Measurements from ENCODE around the gene PDZD2.

The PDZD2 gene

DNA sequence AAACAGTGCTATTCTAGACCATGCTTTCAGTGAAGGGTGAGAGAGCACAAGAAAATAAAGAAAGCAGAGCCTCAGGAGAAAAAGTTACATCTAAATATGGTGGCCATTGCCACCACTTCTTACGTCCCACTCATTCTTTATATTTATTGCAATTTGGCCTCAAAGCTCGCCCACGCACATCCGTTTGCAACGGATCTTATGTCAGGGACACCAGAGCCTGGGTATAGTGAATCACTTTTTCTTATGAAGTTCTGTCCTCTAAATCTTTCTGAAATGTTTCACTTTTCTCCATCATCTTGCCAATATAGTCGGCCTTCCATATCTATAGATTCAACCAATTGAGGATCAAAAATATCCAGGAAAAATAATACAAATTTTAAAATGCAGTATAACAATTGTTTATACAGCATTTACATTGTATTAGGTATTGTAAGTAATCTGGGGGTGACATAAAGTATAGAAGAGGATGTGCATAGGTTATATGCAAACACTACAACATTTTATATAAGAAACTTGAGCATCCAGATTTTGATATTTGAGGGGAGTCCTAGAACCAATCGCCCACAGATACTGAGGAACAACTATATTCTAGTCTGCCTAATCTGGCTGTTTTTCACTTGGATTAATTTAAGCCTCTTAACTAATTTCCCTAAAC lies 500.0 kb downstream of the PDZD2 start:
- no peak overlapping the region for H2AFZ ChIP-seq (ENCODE audit: low read depth, low read length)
- TF ChIP-seq CTCF (IDR thresholded peaks at IDR 0.05; ENCODE audit: borderline replicate concordance, extremely low read depth, low read length, poor library complexity, severe bottlenecking), result no peak
- no peak overlapping the region for H3K9ac ChIP-seq (ENCODE audit: low read depth, low read length)
- H3K4me1 ChIP-seq (ENCODE audit: insufficient read depth, low read length), result no peaks in the 10 kb centered on the region
- H3K27ac ChIP-seq (ENCODE audit: low read length), result no peak overlapping the region
- H3K9me3 ChIP-seq (ENCODE audit: insufficient read depth, low read length, severe bottlenecking), result no peaks in the 10 kb centered on the region
- H3K27me3 ChIP-seq (ENCODE audit: insufficient read depth, low read length, poor library complexity), result no peaks in the 10 kb centered on the region
- H3K36me3 ChIP-seq (ENCODE audit: insufficient read depth, low read length), result peaks cover 29% of the 10 kb centered on the region; the same call in 1 of the 2 replicates
- H3K4me2 ChIP-seq (ENCODE audit: insufficient read depth, low read length), result no peak overlapping the region
- H3K4me3 ChIP-seq (ENCODE audit: low read depth in 1 of 2, low read length in 2 of 2), result no peak overlapping the region
- peaks cover under 1% of the 10 kb centered on the region for H4K20me1 ChIP-seq (ENCODE audit: insufficient read depth, low read length)
- H3K79me2 ChIP-seq (ENCODE audit: insufficient read depth, low read length), result peaks cover 41% of the 10 kb centered on the region
- no peak for ATAC-seq (ENCODE audit: insufficient read depth, low read depth)
- no peak for DNase-seq

- no peak for TF ChIP-seq EZH2 (IDR thresholded peaks at IDR 0.05; ENCODE audit: borderline replicate concordance, low read depth, low read length, severe bottlenecking)
- no peak for TF ChIP-seq CTCF (IDR thresholded peaks at IDR 0.05; ENCODE audit: borderline replicate concordance, extremely low read depth, low read length, poor library complexity, severe bottlenecking)
- Histone ChIP-seq H3K9ac (ENCODE audit: low read depth, low read length) (no peak overlapping the region), H3K27ac (ENCODE audit: low read length) (no peak overlapping the region), H3K4me3 (ENCODE audit: low read depth in 1 of 2, low read length in 2 of 2) (no peak overlapping the region), H3K9me3 (ENCODE audit: insufficient read depth, low read length, severe bottlenecking) (no peaks in the 10 kb centered on the region), H3K36me3 (ENCODE audit: insufficient read depth, low read length) (peaks cover 25% of the 10 kb centered on the region), H4K20me1 (ENCODE audit: insufficient read depth, low read length) (peaks cover 25% of the 10 kb centered on the region; the same call in 1 of the 2 replicates), H3K4me1 (ENCODE audit: insufficient read depth, low read length) (no peaks in the 10 kb centered on the region), H2AFZ (ENCODE audit: low read depth, low read length) (no peak overlapping the region), H3K27me3 (ENCODE audit: insufficient read depth, low read length, poor library complexity) (no peaks in the 10 kb centered on the region), H3K4me2 (ENCODE audit: insufficient read depth, low read length) (no peak overlapping the region), H3K79me2 (ENCODE audit: insufficient read depth, low read length) (peaks cover 77% of the 10 kb centered on the region)
- ATAC-seq (ENCODE audit: insufficient read depth, low read depth) (no peak), DNase-seq (no peak)
Measured at GRCh38 chr5:32143617-32144377, 504.9 kb downstream of the PDZD2 start.

DNA sequence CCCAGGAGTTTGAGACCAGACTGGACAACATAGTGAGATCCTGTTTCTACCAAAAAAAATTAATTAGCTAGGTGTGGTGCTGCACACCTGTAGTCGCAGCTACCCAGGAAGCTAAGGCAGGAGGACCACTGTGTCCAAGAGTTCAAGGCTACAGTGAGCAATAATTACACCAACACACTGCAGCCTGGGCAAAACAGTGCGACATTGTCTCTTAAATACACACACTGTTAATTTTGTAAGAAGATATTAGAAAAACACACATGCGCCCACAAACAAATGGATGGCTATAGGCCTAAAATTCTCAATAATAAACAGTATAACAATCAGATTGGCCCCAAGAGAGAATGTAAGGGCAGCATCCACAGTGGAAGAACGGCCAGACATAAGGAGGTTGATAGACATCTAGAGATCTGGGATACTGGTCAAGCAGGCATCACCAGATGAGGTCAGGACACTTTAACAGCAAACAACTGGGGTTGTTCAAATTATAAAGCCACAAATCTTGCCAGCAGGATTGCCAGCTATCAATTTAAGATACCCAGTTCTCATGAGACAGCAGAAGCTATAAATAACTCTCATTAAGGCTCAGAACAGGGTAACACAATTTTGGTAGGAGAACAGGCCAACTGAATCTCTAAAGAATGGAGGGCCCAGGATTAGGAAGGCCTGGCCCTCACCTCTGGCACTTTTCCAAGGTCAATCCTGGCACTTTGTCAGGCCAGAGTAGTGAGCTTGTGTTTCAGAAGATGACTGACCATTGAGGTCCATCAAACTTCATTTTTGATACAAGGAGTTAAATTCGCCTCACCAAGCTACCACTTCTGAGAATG lies 505.7 kb downstream of the PDZD2 start:
- Histone ChIP-seq H3K27ac (ENCODE audit: low read length) (no peak overlapping the region), H3K79me2 (ENCODE audit: insufficient read depth, low read length) (peaks cover 78% of the 10 kb centered on the region), H3K4me2 (ENCODE audit: insufficient read depth, low read length) (no peak overlapping the region), H3K4me3 (ENCODE audit: low read depth in 1 of 2, low read length in 2 of 2) (no peak overlapping the region), H3K27me3 (ENCODE audit: insufficient read depth, low read length, poor library complexity) (no peaks in the 10 kb centered on the region), H2AFZ (ENCODE audit: low read depth, low read length) (no peak overlapping the region), H4K20me1 (ENCODE audit: insufficient read depth, low read length) (peaks cover 31% of the 10 kb centered on the region), H3K9me3 (ENCODE audit: insufficient read depth, low read length, severe bottlenecking) (no peaks in the 10 kb centered on the region), H3K4me1 (ENCODE audit: insufficient read depth, low read length) (no peaks in the 10 kb centered on the region), H3K9ac (ENCODE audit: low read depth, low read length) (no peak overlapping the region), H3K36me3 (ENCODE audit: insufficient read depth, low read length) (peaks cover 26% of the 10 kb centered on the region)
- TF ChIP-seq CTCF (IDR thresholded peaks at IDR 0.05; ENCODE audit: borderline replicate concordance, extremely low read depth, low read length, poor library complexity, severe bottlenecking) (no peak), EZH2 (IDR thresholded peaks at IDR 0.05; ENCODE audit: borderline replicate concordance, low read depth, low read length, severe bottlenecking) (no peak)
- no peak for ATAC-seq (ENCODE audit: insufficient read depth, low read depth)
- DNase-seq, result no peak
